H1 (cell line): ENCODE measurements around the gene KCNQ1.

Experiments
- ASH2L ChIP-seq: fragments of 200-600, 300-600 bp; sonication (generic); IDR thresholded peaks from one replicate; pipeline ENCODE4 v1.7.1; 2017; ENCODE audit warnings: low read length
- ATF2 ChIP-seq: IDR thresholded peaks from 2 replicates; pipeline ENCODE4 v1.6.1; 2012; ENCODE audit warnings: low read length, inconsistent platforms
- CEBPB ChIP-seq: IDR thresholded peaks from 2 replicates; pipeline ENCODE4 v1.6.1; 2012; ENCODE audit warnings: low read depth, low read length
- CHD2 ChIP-seq: IDR thresholded peaks from 2 replicates; pipeline ENCODE4 v1.6.1; 2012; ENCODE audit warnings: low read length, improper control_type of control experiment
- CTBP2 ChIP-seq: IDR thresholded peaks from 2 replicates; pipeline ENCODE4 v1.7.0; 2011; ENCODE audit warnings: borderline replicate concordance, mild to moderate bottlenecking, moderate library complexity, mixed read lengths, low read length; ENCODE audit not compliant: insufficient read depth, insufficient read length
- POLR2AphosphoS5 ChIP-seq: IDR thresholded peaks from 2 replicates; pipeline ENCODE4 v1.6.1; 2011; ENCODE audit warnings: low read depth, low read length
- SIN3A ChIP-seq, 2 experiments: IDR thresholded peaks in 1 of 2; conservative IDR thresholded peaks in 1 of 2; 2 replicates each; pipeline ENCODE4 v1.6.1; 2011 to 2012; ENCODE audit warnings: low read length in 2 of 2, improper control_type of control experiment in 1 of 2, low read depth in 1 of 2, mild to moderate bottlenecking in 1 of 2
- TCF12 ChIP-seq: IDR thresholded peaks from 2 replicates; pipeline ENCODE4 v1.6.1; 2011; ENCODE audit warnings: low read depth, mild to moderate bottlenecking, low read length
- USF2 ChIP-seq: IDR thresholded peaks from 2 replicates; pipeline ENCODE4 v1.6.1; 2011; ENCODE audit warnings: low read length, improper control_type of control experiment
- YY1 ChIP-seq: IDR thresholded peaks from 2 replicates; pipeline ENCODE4 v1.6.1; 2011; ENCODE audit warnings: low read depth, mild to moderate bottlenecking, low read length
- TF ChIP-seq, protein P1 (sequence below), 3 experiments: IDR thresholded peaks; 1 replicate in 2 of 3; 2 replicates in 1 of 3; pipeline versions ENCODE4 v1.5.1 to v1.6.1; 2011; ENCODE audit warnings: low read length in 3 of 3, mild to moderate bottlenecking in 3 of 3, inconsistent platforms in 2 of 3, low read depth in 1 of 3, moderate library complexity in 1 of 3; ENCODE audit not compliant: insufficient read depth in 1 of 3; ENCODE audit errors: control extremely low read depth in 1 of 3

DNA sequence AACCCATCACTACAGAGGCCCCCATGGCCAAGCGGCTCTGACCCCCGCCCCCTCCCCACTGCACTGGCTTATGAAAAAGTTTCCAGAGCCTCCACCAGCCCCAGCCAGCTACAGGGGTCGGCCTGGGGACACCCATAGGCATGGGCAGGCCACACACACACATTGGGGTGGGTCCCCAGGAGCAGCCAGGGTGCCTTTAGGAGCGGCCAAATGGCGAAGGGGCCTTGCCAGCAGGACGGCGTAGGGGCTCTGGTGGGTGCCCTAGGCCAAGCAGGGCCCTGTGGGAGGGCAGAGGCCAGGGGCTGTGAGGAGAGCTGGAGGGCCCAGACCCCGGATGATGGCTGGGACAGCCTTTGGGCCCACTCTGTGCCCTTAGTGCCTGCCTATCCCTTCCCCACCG is 34.2 kb upstream of the KCNQ1 start:
- TF ChIP-seq CEBPB (no peak), TCF12 (no peak), ATF2 (no peak), CTBP2 (no peak), YY1 (no peak), USF2 (no peak), POLR2AphosphoS5 (no peak), SIN3A (conservative IDR thresholded peaks at IDR 0.05 in 1 of 2, IDR thresholded peaks at IDR 0.05 in 1 of 2; ENCODE audit: low read depth in 1 of 2, low read length in 2 of 2) (no peak), ASH2L (no peak), CHD2 (no peak)
- TF ChIP-seq, protein P1, sequence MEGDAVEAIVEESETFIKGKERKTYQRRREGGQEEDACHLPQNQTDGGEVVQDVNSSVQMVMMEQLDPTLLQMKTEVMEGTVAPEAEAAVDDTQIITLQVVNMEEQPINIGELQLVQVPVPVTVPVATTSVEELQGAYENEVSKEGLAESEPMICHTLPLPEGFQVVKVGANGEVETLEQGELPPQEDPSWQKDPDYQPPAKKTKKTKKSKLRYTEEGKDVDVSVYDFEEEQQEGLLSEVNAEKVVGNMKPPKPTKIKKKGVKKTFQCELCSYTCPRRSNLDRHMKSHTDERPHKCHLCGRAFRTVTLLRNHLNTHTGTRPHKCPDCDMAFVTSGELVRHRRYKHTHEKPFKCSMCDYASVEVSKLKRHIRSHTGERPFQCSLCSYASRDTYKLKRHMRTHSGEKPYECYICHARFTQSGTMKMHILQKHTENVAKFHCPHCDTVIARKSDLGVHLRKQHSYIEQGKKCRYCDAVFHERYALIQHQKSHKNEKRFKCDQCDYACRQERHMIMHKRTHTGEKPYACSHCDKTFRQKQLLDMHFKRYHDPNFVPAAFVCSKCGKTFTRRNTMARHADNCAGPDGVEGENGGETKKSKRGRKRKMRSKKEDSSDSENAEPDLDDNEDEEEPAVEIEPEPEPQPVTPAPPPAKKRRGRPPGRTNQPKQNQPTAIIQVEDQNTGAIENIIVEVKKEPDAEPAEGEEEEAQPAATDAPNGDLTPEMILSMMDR (IDR thresholded peaks at IDR 0.05; ENCODE audit: control extremely low read depth in 1 of 3, insufficient read depth in 1 of 3, low read depth in 1 of 3, low read length in 3 of 3) = no peak
